H1 (cell line): ENCODE data around the gene NEDD4L. TPM values are rescaled to one million over a fixed set of nuclear protein-coding genes. Genes with fewer than 3 reads are reported as not detected.

Source experiments
- ATF2 ChIP-seq: IDR thresholded peaks from 2 replicates; pipeline ENCODE4 v1.6.1; 2012; ENCODE audit warnings: low read length, inconsistent platforms
- CHD1 ChIP-seq: IDR thresholded peaks from 2 replicates; pipeline ENCODE4 v1.6.1; 2012; ENCODE audit warnings: low read depth, low read length, improper control_type of control experiment
- HDAC2 ChIP-seq, 2 experiments: fragments of 300-600 bp in 1 of 2; sonication (generic) in 1 of 2; IDR thresholded peaks; 2 replicates each; pipeline ENCODE4 v1.6.1; 2011 to 2012; ENCODE audit warnings: low read depth in 2 of 2, low read length in 2 of 2, mild to moderate bottlenecking in 2 of 2, moderate library complexity in 2 of 2, borderline replicate concordance in 1 of 2, inconsistent platforms in 1 of 2
- KDM1A ChIP-seq: fragments of 200-600, 300-600 bp; sonication (generic); IDR thresholded peaks from 2 replicates; pipeline ENCODE4 v1.7.1; 2016; ENCODE audit warnings: mild to moderate bottlenecking, low read length, borderline replicate concordance
- SP2 ChIP-seq: IDR thresholded peaks from 2 replicates; pipeline ENCODE4 v1.6.1; 2012; ENCODE audit warnings: mild to moderate bottlenecking, low read length, inconsistent platforms
- SP4 ChIP-seq: IDR thresholded peaks from 2 replicates; pipeline ENCODE4 v1.6.1; 2012; ENCODE audit warnings: low read length, inconsistent platforms
- TAF1 ChIP-seq: IDR thresholded peaks from 2 replicates; pipeline ENCODE4 v1.6.1; 2011; ENCODE audit warnings: mild to moderate bottlenecking, low read depth, low read length
- polyA plus RNA-seq, 7 experiments: library from polyadenylated mRNA; depleted of rRNA in 3 of 7; stranded (reverse) in 5 of 7; unstranded in 2 of 7; fragments of >200 nt in 5 of 7; fragments of 200-250 nt in 2 of 7; gene quantifications; 1 replicate in 5 of 7; 2 replicates in 1 of 7; 4 replicates in 1 of 7; pipeline versions ENCODE4 v1.2.1 to v1.2.3, GENCODE V29; 2011 to 2013; ENCODE audit warnings: missing spikeins in 2 of 7, mixed read lengths in 2 of 7
- total RNA-seq: library from RNA; stranded (reverse); fragmentation: NEBNext Ultra II Directional; extraction: Animal tissue kit (Norgen Biotek cat#: 25700); gene quantifications from 2 replicates; pipeline ENCODE4 v1.2.1, GENCODE V29; 2021

Gene NEDD4L
- total and polyA plus RNA-seq, 2 of the 8 experiments (the other 6 are each of a cell fraction or from before 2014, with no cell fraction given): 37.3 to 69.8 TPM

GRCh38 chr18:58243401-58243800, 199.4 kb downstream of the NEDD4L start (continued):
- no peak for TF ChIP-seq HDAC2 (IDR thresholded peaks at IDR 0.05; ENCODE audit: borderline replicate concordance in 1 of 2, low read depth in 2 of 2, low read length in 2 of 2)
- no peak for TF ChIP-seq SP2
- no peak for TF ChIP-seq KDM1A
- no peak for TF ChIP-seq SP4
- no peak for TF ChIP-seq TAF1
- no peak for TF ChIP-seq CHD1
- no peak for TF ChIP-seq ATF2
